ENCODE measurements around the gene SLC25A38.

GRCh38 chr3:39362812-39363211 is 20.4 kb upstream of the SLC25A38 start:
- TF ChIP-seq, protein P1, sequence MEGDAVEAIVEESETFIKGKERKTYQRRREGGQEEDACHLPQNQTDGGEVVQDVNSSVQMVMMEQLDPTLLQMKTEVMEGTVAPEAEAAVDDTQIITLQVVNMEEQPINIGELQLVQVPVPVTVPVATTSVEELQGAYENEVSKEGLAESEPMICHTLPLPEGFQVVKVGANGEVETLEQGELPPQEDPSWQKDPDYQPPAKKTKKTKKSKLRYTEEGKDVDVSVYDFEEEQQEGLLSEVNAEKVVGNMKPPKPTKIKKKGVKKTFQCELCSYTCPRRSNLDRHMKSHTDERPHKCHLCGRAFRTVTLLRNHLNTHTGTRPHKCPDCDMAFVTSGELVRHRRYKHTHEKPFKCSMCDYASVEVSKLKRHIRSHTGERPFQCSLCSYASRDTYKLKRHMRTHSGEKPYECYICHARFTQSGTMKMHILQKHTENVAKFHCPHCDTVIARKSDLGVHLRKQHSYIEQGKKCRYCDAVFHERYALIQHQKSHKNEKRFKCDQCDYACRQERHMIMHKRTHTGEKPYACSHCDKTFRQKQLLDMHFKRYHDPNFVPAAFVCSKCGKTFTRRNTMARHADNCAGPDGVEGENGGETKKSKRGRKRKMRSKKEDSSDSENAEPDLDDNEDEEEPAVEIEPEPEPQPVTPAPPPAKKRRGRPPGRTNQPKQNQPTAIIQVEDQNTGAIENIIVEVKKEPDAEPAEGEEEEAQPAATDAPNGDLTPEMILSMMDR (conservative IDR thresholded peaks at IDR 0.05): no peak
- TF ChIP-seq EZH2 (IDR thresholded peaks at IDR 0.05; ENCODE audit: low read depth): no peak
